Keratinocyte (primary cell): ENCODE measurements around the gene HOXB5. TPM values are rescaled to one million over a fixed set of nuclear protein-coding genes. Genes with fewer than 3 reads are reported as not detected.

Source experiments
- DNase-seq: peaks from one replicate; pipeline ENCODE4 v3.0.0-alpha.2; 2011; ENCODE audit warnings: low read depth, missing footprints, low spot score
- FAIRE-seq: peaks from 2 replicates; lab custom pipeline; 2011; peaks lifted over from hg19 to GRCh38; lab: Jason Lieb, UNC
- H2AFZ ChIP-seq: 2 replicates; pipeline ENCODE4 v1.6.0; 2012; ENCODE audit warnings: low read length, control low read depth, inconsistent platforms; ENCODE audit not compliant: control insufficient read depth
- H3K27ac ChIP-seq: 2 replicates; pipeline ENCODE4 v1.5.1; 2011; ENCODE audit warnings: low read length; ENCODE audit not compliant: control insufficient read depth, insufficient read depth
- H3K27me3 ChIP-seq: 3 replicates; pipeline ENCODE4 v1.6.0; 2011; ENCODE audit warnings: low read length; ENCODE audit not compliant: control insufficient read depth, insufficient read depth; ENCODE audit errors: extremely low read depth
- H3K36me3 ChIP-seq, 2 experiments: 2 replicates in 1 of 2; 3 replicates in 1 of 2; pipeline ENCODE4 v1.5.1; 2011; ENCODE audit warnings: low read length in 2 of 2, mild to moderate bottlenecking in 1 of 2; ENCODE audit not compliant: control insufficient read depth in 2 of 2, insufficient read depth in 2 of 2; ENCODE audit errors: extremely low read depth in 1 of 2
- H3K4me1 ChIP-seq: 3 replicates; pipeline ENCODE4 v1.5.1; 2011; ENCODE audit warnings: low read length; ENCODE audit not compliant: control insufficient read depth, insufficient read depth; ENCODE audit errors: extremely low read depth
- H3K4me2 ChIP-seq: 3 replicates; pipeline ENCODE4 v1.6.0; 2011; ENCODE audit warnings: low read depth, low read length; ENCODE audit not compliant: control insufficient read depth, insufficient read depth; ENCODE audit errors: extremely low read depth
- H3K4me3 ChIP-seq, 3 experiments: fragments of 200-600 bp in 1 of 3; sonication (generic) in 1 of 3; 2 replicates in 2 of 3; 3 replicates in 1 of 3; pipeline ENCODE4 v1.5.1; 2011 to 2016; ENCODE audit warnings: low read length in 3 of 3, mild to moderate bottlenecking in 3 of 3, control low read depth in 2 of 3, inconsistent platforms in 1 of 3, low read depth in 1 of 3, mixed read lengths in 1 of 3, mixed run types in 1 of 3, moderate library complexity in 1 of 3; ENCODE audit not compliant: control insufficient read depth in 2 of 3, insufficient read depth in 2 of 3; ENCODE audit errors: extremely low read depth in 1 of 3
- H3K79me2 ChIP-seq: 2 replicates; pipeline ENCODE4 v1.6.0; 2012; ENCODE audit warnings: low read length; ENCODE audit not compliant: control insufficient read depth, insufficient read depth
- H3K9ac ChIP-seq: 3 replicates; pipeline ENCODE4 v1.6.0; 2011; ENCODE audit warnings: low read length; ENCODE audit not compliant: control insufficient read depth, insufficient read depth; ENCODE audit errors: extremely low read depth
- H3K9me1 ChIP-seq: 3 replicates; pipeline ENCODE4 v1.6.0; 2011; ENCODE audit warnings: low read length; ENCODE audit not compliant: control insufficient read depth, insufficient read depth; ENCODE audit errors: extremely low read depth
- H3K9me3 ChIP-seq: 2 replicates; pipeline ENCODE4 v1.5.1; 2012; ENCODE audit warnings: low read depth, low read length; ENCODE audit not compliant: control insufficient read depth
- H4K20me1 ChIP-seq: 3 replicates; pipeline ENCODE4 v1.6.0; 2011; ENCODE audit warnings: low read length; ENCODE audit not compliant: control insufficient read depth, insufficient read depth; ENCODE audit errors: extremely low read depth
- EZH2 ChIP-seq: IDR thresholded peaks from one replicate; pipeline ENCODE4 v1.6.1; 2012; ENCODE audit warnings: inconsistent platforms, mild to moderate bottlenecking, low read length, moderate library complexity
- dilution Hi-C: fragments of 300-500 bp; cut with MboI; formaldehyde crosslinking; loops from one replicate; pipeline ENCODE4 v1.7.0; 2020; ENCODE audit warnings: low sequenced_read_pairs; ENCODE audit not compliant: extremely low pct_ligation_motif_present
- polyA plus RNA-seq, 5 experiments: library from polyadenylated mRNA; depleted of rRNA in 3 of 5; stranded (reverse) in 3 of 5; stranded (forward) in 1 of 5; unstranded in 1 of 5; fragments of >200 nt; gene quantifications; 1 replicate in 1 of 5; 2 replicates in 3 of 5; 3 replicates in 1 of 5; pipeline versions ENCODE4 v1.2.1 to v1.2.3, GENCODE V29; 2011 to 2012; ENCODE audit warnings: missing spikeins in 2 of 5, low read depth in 1 of 5, low replicate concordance in 1 of 5
- TF ChIP-seq, protein P1 (sequence below), 3 experiments: IDR thresholded peaks in 1 of 3; conservative IDR thresholded peaks in 1 of 3; optimal IDR thresholded peaks in 1 of 3; 2 replicates in 2 of 3; 3 replicates in 1 of 3; pipeline versions ENCODE3 to v1.5.1; 2011; ENCODE audit warnings: low read length in 3 of 3, mild to moderate bottlenecking in 3 of 3, moderate library complexity in 2 of 3, control low read depth in 1 of 3, inconsistent platforms in 1 of 3; ENCODE audit not compliant: insufficient read depth in 2 of 3; ENCODE audit errors: extremely low read depth in 1 of 3

The HOXB5 gene
- polyA plus RNA-seq, 1 donor (not counting 4 experiments of a cell fraction or from before 2014, with no cell fraction given), result not detected

DNA sequence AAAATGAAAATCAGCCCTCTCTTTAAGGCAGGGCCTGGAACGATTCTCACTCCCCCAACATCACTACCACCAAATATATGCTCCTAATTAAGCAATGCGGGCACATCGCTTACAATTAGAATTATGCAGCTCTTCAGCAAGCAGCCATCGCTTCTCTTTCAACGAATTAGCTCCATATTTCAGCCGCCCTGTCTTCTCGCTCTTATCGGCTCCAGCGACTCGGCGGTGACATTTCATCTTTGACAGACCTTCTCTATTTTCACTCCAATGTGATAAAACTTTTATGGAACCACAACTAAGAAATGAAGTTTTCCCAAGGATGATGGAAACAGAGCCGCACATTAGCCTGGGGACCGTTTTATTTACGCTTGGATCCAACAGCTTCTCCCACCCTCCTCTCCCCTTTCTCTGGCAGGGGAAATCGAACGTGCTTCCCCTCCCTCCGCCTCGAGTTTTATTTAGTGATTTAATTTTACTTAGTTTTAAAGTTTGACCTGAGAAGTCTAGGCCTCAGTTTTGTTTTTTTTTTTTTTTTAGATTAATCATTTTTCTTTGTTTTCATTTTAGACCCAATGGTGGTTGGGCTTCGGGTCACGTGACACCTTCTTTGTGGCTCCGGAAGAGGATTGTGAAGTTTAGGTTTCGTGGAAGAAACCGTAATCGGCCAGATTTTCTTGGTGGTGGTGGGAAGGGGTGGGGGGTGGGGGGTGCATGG is 45.6 kb downstream of the HOXB5 start:
- DNase-seq, result no peak

DNA sequence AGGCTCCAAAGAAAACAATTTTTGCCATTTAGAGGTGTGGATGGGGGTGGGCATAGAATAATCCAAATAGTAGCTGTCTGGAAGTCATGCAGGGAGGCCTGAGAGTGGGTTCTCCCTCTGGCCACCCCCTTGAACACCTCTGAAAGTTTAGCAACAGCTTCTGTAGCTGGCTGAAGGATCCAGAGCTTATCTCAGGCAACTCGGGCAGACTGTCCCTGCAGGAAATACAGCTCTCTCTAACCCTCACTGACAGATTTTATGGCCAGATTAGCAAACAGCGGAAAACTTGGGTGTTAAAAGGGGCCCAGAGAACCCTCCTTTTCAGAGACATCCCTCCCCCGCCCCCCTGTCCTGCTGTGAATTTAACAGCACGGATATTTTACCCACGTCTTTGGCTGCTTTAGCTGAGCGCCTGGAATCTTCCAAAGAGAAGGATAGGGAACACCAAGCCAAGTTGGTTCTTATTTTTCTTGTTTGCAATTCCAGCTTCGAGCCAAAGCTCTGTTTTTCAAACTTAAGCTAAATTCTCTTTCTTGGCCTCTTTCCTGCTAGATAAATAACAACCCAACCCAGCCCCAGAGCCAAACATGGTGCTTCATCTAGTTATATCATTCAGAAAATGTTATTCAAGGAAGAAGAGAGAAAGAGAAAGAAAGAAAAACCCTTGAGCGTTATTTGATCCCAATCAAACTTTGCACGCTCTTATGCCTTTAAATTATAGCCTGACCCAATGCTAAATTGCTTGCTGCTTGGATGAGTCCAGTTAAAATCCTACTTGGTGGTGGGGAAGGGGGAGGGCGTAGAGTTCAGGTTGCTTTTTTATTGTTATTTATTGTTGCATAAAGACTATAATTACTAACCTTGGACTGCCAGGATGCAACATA is 46.4 kb downstream of the HOXB5 start:
- Histone ChIP-seq H3K9me3 (no peaks in the 10 kb centered on the region), H3K9me1 (no peaks in the 10 kb centered on the region), H3K9ac (no peak overlapping the region), H3K4me3 (no peak overlapping the region), H3K27ac (no peak overlapping the region), H4K20me1 (no peaks in the 10 kb centered on the region), H3K4me1 (peaks cover 7% of the 10 kb centered on the region), H3K27me3 (peaks cover 19% of the 10 kb centered on the region), H3K4me2 (peak overlapping the region; percentile 9), H3K36me3 (peaks cover under 1 to 3% of the 10 kb centered on the region in 2 experiments), H2AFZ (no peak overlapping the region), H3K79me2 (peaks cover 11% of the 10 kb centered on the region)
- TF ChIP-seq, protein P1, sequence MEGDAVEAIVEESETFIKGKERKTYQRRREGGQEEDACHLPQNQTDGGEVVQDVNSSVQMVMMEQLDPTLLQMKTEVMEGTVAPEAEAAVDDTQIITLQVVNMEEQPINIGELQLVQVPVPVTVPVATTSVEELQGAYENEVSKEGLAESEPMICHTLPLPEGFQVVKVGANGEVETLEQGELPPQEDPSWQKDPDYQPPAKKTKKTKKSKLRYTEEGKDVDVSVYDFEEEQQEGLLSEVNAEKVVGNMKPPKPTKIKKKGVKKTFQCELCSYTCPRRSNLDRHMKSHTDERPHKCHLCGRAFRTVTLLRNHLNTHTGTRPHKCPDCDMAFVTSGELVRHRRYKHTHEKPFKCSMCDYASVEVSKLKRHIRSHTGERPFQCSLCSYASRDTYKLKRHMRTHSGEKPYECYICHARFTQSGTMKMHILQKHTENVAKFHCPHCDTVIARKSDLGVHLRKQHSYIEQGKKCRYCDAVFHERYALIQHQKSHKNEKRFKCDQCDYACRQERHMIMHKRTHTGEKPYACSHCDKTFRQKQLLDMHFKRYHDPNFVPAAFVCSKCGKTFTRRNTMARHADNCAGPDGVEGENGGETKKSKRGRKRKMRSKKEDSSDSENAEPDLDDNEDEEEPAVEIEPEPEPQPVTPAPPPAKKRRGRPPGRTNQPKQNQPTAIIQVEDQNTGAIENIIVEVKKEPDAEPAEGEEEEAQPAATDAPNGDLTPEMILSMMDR (optimal IDR thresholded peaks at IDR 0.05 in 1 of 3, IDR thresholded peaks at IDR 0.05 in 1 of 3, conservative IDR thresholded peaks at IDR 0.05 in 1 of 3; ENCODE audit: extremely low read depth in 1 of 3, insufficient read depth in 2 of 3, low read length in 3 of 3), result no peak
- TF ChIP-seq EZH2, result no peak
- FAIRE-seq, result no peak
- no peak for DNase-seq
- dilution Hi-C loops, result no loop called here

More for the DNA sequence above, 45.6 kb downstream of the HOXB5 start:
- no peaks in the 10 kb centered on the region for H3K9me1 ChIP-seq
- H4K20me1 ChIP-seq, result no peaks in the 10 kb centered on the region
- no peak for FAIRE-seq
- H3K27ac ChIP-seq, result no peak overlapping the region
- H3K4me1 ChIP-seq, result peaks cover 5% of the 10 kb centered on the region
- H3K9ac ChIP-seq, result no peak overlapping the region
- TF ChIP-seq, protein P1 (optimal IDR thresholded peaks at IDR 0.05 in 1 of 3, IDR thresholded peaks at IDR 0.05 in 1 of 3, conservative IDR thresholded peaks at IDR 0.05 in 1 of 3; ENCODE audit: extremely low read depth in 1 of 3, insufficient read depth in 2 of 3, low read length in 3 of 3), result no peak
- no peak for TF ChIP-seq EZH2
- H3K27me3 ChIP-seq, result peaks cover 16% of the 10 kb centered on the region
- peaks cover 5% of the 10 kb centered on the region for H3K79me2 ChIP-seq
- dilution Hi-C loops, result no loop called here
- H3K9me3 ChIP-seq, result no peaks in the 10 kb centered on the region
- H3K4me2 ChIP-seq, result no peak overlapping the region
- no peak overlapping the region for H3K4me3 ChIP-seq
- peaks cover 0 to 2% of the 10 kb centered on the region in 2 experiments for H3K36me3 ChIP-seq
- H2AFZ ChIP-seq, result no peak overlapping the region
